K562 (cell line): Measurements from ENCODE around the gene FUZ.
"Not testable (repeated sequence)": the region's sequence is repeated elsewhere in the genome, so short reads cannot be mapped to it uniquely, and the experiment has no call there.

Source experiments
- C11orf30 ChIP-seq: fragments of 450-650 bp; IDR thresholded peaks from 2 replicates; pipeline ENCODE4 v1.6.1; 2016; ENCODE audit warnings: low read depth, mild to moderate bottlenecking
- FOXJ3 ChIP-seq: sonication (generic); formaldehyde crosslinking; IDR thresholded peaks from 2 replicates; pipeline ENCODE4 v1.4.0; 2020; ENCODE audit warnings: mild to moderate bottlenecking, missing genetic modification reagents
- JUND ChIP-seq, 2 experiments: IDR thresholded peaks; 2 replicates in 1 of 2; 3 replicates in 1 of 2; pipeline ENCODE4 v1.6.1; 2011; ENCODE audit warnings: borderline replicate concordance in 2 of 2, low read depth in 2 of 2, low read length in 2 of 2, improper control_type of control experiment in 1 of 2, missing biosample characterization in 1 of 2, missing genetic modification characterization in 1 of 2, missing genetic modification reagents in 1 of 2
- MAFK ChIP-seq: IDR thresholded peaks from 2 replicates; pipeline ENCODE4 v1.6.1; 2011; ENCODE audit warnings: low read length, improper control_type of control experiment
- NR1H2 ChIP-seq: sonication (generic); formaldehyde crosslinking; IDR thresholded peaks from 2 replicates; pipeline ENCODE4 v1.4.0; 2020; ENCODE audit warnings: mild to moderate bottlenecking, missing genetic modification reagents
- TAF7 ChIP-seq: fragments of 450-650 bp; IDR thresholded peaks from 2 replicates; pipeline ENCODE4 v1.6.1; 2016; ENCODE audit warnings: missing genetic modification characterization, missing compliant biosample characterization
- TGIF2 ChIP-seq: sonication (generic); formaldehyde crosslinking; IDR thresholded peaks from 2 replicates; pipeline ENCODE4 v1.8.1; 2022; ENCODE audit warnings: mild to moderate bottlenecking, missing genetic modification reagents, moderate library complexity
- ZFP30 ChIP-seq: fragments of 250-450 bp; sonication (Bioruptor Pico); IDR thresholded peaks from 2 replicates; pipeline ENCODE4 v1.8.0; 2022; ENCODE audit warnings: moderate library complexity, mild to moderate bottlenecking, inconsistent platforms, borderline replicate concordance
- ZNF311 ChIP-seq: fragments of 250-450 bp; sonication (Bioruptor Pico); IDR thresholded peaks from 2 replicates; pipeline ENCODE4 v1.4.0; 2020; ENCODE audit warnings: mild to moderate bottlenecking, moderate library complexity
- TF ChIP-seq, protein P1 (sequence below): fragments of 200-600 bp; sonication (generic); IDR thresholded peaks from one replicate; pipeline ENCODE4 v1.6.1; 2012; ENCODE audit warnings: mild to moderate bottlenecking, low read depth, low read length, inconsistent platforms
- TF ChIP-seq, protein P2 (sequence below): fragments of 450-650 bp; formaldehyde crosslinking; IDR thresholded peaks from 2 replicates; pipeline ENCODE4 v1.4.0; 2022; ENCODE audit warnings: missing genetic modification characterization
- TF ChIP-seq, protein P3 (sequence below): sonication (generic); formaldehyde crosslinking; IDR thresholded peaks from 2 replicates; pipeline ENCODE4 v1.8.0; 2022; ENCODE audit warnings: missing genetic modification reagents, mild to moderate bottlenecking, borderline replicate concordance
- TF ChIP-seq, protein P4 (sequence below): fragments of 250-450 bp; sonication (Bioruptor Pico); IDR thresholded peaks from 2 replicates; pipeline ENCODE4 v1.8.0; 2021; ENCODE audit warnings: mild to moderate bottlenecking, moderate library complexity
- TF ChIP-seq, protein P5 (sequence below): sonication (generic); formaldehyde crosslinking; IDR thresholded peaks from 2 replicates; pipeline ENCODE4 v1.9.0; 2022; ENCODE audit warnings: mild to moderate bottlenecking, missing genetic modification reagents

- not testable (repeated sequence) for TF ChIP-seq NR1H2 (CRISPR knock-in tag); TAF7 (tag); MAFK; TGIF2 (CRISPR knock-in tag); ZFP30 (CRISPR knock-in tag); C11orf30; FOXJ3 (CRISPR knock-in tag); JUND (IDR thresholded peaks at IDR 0.05; ENCODE audit: borderline replicate concordance, low read depth, low read length); JUND (tag; IDR thresholded peaks at IDR 0.05; ENCODE audit: borderline replicate concordance, low read depth, low read length); ZNF311 (CRISPR knock-in tag)
- TF ChIP-seq, protein P1, sequence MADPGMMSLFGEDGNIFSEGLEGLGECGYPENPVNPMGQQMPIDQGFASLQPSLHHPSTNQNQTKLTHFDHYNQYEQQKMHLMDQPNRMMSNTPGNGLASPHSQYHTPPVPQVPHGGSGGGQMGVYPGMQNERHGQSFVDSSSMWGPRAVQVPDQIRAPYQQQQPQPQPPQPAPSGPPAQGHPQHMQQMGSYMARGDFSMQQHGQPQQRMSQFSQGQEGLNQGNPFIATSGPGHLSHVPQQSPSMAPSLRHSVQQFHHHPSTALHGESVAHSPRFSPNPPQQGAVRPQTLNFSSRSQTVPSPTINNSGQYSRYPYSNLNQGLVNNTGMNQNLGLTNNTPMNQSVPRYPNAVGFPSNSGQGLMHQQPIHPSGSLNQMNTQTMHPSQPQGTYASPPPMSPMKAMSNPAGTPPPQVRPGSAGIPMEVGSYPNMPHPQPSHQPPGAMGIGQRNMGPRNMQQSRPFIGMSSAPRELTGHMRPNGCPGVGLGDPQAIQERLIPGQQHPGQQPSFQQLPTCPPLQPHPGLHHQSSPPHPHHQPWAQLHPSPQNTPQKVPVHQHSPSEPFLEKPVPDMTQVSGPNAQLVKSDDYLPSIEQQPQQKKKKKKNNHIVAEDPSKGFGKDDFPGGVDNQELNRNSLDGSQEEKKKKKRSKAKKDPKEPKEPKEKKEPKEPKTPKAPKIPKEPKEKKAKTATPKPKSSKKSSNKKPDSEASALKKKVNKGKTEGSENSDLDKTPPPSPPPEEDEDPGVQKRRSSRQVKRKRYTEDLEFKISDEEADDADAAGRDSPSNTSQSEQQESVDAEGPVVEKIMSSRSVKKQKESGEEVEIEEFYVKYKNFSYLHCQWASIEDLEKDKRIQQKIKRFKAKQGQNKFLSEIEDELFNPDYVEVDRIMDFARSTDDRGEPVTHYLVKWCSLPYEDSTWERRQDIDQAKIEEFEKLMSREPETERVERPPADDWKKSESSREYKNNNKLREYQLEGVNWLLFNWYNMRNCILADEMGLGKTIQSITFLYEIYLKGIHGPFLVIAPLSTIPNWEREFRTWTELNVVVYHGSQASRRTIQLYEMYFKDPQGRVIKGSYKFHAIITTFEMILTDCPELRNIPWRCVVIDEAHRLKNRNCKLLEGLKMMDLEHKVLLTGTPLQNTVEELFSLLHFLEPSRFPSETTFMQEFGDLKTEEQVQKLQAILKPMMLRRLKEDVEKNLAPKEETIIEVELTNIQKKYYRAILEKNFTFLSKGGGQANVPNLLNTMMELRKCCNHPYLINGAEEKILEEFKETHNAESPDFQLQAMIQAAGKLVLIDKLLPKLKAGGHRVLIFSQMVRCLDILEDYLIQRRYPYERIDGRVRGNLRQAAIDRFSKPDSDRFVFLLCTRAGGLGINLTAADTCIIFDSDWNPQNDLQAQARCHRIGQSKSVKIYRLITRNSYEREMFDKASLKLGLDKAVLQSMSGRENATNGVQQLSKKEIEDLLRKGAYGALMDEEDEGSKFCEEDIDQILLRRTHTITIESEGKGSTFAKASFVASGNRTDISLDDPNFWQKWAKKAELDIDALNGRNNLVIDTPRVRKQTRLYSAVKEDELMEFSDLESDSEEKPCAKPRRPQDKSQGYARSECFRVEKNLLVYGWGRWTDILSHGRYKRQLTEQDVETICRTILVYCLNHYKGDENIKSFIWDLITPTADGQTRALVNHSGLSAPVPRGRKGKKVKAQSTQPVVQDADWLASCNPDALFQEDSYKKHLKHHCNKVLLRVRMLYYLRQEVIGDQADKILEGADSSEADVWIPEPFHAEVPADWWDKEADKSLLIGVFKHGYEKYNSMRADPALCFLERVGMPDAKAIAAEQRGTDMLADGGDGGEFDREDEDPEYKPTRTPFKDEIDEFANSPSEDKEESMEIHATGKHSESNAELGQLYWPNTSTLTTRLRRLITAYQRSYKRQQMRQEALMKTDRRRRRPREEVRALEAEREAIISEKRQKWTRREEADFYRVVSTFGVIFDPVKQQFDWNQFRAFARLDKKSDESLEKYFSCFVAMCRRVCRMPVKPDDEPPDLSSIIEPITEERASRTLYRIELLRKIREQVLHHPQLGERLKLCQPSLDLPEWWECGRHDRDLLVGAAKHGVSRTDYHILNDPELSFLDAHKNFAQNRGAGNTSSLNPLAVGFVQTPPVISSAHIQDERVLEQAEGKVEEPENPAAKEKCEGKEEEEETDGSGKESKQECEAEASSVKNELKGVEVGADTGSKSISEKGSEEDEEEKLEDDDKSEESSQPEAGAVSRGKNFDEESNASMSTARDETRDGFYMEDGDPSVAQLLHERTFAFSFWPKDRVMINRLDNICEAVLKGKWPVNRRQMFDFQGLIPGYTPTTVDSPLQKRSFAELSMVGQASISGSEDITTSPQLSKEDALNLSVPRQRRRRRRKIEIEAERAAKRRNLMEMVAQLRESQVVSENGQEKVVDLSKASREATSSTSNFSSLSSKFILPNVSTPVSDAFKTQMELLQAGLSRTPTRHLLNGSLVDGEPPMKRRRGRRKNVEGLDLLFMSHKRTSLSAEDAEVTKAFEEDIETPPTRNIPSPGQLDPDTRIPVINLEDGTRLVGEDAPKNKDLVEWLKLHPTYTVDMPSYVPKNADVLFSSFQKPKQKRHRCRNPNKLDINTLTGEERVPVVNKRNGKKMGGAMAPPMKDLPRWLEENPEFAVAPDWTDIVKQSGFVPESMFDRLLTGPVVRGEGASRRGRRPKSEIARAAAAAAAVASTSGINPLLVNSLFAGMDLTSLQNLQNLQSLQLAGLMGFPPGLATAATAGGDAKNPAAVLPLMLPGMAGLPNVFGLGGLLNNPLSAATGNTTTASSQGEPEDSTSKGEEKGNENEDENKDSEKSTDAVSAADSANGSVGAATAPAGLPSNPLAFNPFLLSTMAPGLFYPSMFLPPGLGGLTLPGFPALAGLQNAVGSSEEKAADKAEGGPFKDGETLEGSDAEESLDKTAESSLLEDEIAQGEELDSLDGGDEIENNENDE, result not testable (repeated sequence)
- TF ChIP-seq, protein P2, sequence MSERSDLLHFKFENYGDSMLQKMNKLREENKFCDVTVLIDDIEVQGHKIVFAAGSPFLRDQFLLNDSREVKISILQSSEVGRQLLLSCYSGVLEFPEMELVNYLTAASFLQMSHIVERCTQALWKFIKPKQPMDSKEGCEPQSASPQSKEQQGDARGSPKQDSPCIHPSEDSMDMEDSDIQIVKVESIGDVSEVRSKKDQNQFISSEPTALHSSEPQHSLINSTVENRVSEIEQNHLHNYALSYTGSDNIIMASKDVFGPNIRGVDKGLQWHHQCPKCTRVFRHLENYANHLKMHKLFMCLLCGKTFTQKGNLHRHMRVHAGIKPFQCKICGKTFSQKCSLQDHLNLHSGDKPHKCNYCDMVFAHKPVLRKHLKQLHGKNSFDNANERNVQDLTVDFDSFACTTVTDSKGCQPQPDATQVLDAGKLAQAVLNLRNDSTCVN, result not testable (repeated sequence)
- TF ChIP-seq, protein P3, sequence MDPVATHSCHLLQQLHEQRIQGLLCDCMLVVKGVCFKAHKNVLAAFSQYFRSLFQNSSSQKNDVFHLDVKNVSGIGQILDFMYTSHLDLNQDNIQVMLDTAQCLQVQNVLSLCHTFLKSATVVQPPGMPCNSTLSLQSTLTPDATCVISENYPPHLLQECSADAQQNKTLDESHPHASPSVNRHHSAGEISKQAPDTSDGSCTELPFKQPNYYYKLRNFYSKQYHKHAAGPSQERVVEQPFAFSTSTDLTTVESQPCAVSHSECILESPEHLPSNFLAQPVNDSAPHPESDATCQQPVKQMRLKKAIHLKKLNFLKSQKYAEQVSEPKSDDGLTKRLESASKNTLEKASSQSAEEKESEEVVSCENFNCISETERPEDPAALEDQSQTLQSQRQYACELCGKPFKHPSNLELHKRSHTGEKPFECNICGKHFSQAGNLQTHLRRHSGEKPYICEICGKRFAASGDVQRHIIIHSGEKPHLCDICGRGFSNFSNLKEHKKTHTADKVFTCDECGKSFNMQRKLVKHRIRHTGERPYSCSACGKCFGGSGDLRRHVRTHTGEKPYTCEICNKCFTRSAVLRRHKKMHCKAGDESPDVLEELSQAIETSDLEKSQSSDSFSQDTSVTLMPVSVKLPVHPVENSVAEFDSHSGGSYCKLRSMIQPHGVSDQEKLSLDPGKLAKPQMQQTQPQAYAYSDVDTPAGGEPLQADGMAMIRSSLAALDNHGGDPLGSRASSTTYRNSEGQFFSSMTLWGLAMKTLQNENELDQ (CRISPR knock-in tag), result not testable (repeated sequence)
- TF ChIP-seq, protein P4, sequence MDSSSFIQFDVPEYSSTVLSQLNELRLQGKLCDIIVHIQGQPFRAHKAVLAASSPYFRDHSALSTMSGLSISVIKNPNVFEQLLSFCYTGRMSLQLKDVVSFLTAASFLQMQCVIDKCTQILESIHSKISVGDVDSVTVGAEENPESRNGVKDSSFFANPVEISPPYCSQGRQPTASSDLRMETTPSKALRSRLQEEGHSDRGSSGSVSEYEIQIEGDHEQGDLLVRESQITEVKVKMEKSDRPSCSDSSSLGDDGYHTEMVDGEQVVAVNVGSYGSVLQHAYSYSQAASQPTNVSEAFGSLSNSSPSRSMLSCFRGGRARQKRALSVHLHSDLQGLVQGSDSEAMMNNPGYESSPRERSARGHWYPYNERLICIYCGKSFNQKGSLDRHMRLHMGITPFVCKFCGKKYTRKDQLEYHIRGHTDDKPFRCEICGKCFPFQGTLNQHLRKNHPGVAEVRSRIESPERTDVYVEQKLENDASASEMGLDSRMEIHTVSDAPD (CRISPR knock-in tag), result not testable (repeated sequence)
- TF ChIP-seq, protein P5, sequence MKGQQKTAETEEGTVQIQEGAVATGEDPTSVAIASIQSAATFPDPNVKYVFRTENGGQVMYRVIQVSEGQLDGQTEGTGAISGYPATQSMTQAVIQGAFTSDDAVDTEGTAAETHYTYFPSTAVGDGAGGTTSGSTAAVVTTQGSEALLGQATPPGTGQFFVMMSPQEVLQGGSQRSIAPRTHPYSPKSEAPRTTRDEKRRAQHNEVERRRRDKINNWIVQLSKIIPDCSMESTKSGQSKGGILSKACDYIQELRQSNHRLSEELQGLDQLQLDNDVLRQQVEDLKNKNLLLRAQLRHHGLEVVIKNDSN, result not testable (repeated sequence)
These were observed 6.5 kb upstream of the FUZ start for GRCh38 chr19:49819452-49820115.
